PC-3 (cell line): ENCODE results near the gene FOXN3.

Experiments used
- EZH2 ChIP-seq: fragments of 300-600 bp; sonication (generic); IDR thresholded peaks from one replicate; pipeline ENCODE4 v1.6.1; 2017; ENCODE audit warnings: antibody characterized with exemption, mild to moderate bottlenecking, low read length; ENCODE audit not compliant: unreplicated experiment
- TF ChIP-seq, protein P1 (sequence below): fragments of 300-600 bp; sonication (generic); conservative IDR thresholded peaks from 2 replicates; pipeline ENCODE4 v1.5.1; 2017; ENCODE audit warnings: antibody characterized with exemption, low read depth, mild to moderate bottlenecking, low read length

- TF ChIP-seq, protein P1, sequence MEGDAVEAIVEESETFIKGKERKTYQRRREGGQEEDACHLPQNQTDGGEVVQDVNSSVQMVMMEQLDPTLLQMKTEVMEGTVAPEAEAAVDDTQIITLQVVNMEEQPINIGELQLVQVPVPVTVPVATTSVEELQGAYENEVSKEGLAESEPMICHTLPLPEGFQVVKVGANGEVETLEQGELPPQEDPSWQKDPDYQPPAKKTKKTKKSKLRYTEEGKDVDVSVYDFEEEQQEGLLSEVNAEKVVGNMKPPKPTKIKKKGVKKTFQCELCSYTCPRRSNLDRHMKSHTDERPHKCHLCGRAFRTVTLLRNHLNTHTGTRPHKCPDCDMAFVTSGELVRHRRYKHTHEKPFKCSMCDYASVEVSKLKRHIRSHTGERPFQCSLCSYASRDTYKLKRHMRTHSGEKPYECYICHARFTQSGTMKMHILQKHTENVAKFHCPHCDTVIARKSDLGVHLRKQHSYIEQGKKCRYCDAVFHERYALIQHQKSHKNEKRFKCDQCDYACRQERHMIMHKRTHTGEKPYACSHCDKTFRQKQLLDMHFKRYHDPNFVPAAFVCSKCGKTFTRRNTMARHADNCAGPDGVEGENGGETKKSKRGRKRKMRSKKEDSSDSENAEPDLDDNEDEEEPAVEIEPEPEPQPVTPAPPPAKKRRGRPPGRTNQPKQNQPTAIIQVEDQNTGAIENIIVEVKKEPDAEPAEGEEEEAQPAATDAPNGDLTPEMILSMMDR: no peak
- TF ChIP-seq EZH2: no peak
These were observed 47.4 kb downstream of the FOXN3 start for GRCh38 chr14:89369656-89370055.
